ENCODE data around the gene CYTH3.
"Not testable (repeated sequence)": the region's sequence is repeated elsewhere in the genome, so short reads cannot be mapped to it uniquely, and the experiment has no call there.

Gene CYTH3

DNA sequence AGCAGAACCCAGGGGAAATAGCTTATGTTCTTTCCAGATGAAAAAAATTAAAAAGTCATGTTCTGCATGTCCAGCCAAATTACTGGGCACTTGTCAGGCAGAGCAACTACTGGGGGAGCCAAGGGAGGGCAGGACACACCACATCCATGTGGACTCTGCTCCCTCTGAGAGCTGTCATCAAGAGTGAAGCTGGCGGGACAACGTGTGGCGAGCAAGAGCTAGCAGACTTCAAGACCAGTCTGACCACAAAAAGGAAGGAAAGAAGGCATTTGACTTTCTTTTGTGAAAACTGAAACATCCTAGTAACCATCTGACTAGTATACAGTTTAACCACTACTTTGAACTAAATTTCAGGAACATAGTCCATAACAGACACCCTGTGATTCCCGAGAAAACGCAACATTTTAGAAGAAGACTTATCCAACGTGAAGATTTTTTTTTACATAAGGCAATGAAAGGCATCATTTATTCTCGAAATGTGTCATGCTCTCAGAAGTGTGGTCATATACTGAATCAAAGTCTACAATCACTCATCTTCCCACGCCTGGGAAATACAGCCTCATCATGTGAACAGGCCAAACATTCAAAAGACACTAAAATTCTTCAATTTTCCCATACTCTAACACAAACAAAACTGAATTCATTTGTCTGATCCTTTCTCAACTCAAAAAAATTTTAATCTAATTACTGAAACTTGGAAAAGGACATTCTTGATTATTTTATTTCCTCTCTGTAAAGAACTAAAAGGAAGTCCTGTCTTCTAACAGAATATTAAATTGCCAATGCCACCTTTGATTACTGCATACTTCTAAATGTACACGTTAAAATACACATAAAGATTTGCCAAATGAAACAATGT is 15.5 kb downstream of the CYTH3 start:
- DNase-seq, result no peak

DNA sequence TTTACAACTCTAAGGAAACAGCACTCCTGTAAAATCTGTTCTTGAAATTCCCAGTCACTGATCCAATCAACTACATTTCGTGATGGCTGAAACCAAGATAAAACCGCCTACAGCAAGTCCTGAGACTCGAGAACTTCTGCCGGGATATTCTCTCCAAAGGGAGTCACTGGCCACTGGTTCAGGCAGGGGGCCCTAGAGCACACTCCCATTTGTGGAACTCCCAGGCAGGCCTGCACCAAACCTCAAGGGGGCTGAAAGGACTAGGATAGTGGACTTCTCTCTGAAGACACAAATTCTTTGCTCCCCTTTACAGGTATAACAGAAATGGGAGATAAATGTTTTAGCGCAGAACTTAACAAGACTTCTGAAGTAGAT is 16.3 kb downstream of the CYTH3 start:
- DNase-seq, result no peak

DNA sequence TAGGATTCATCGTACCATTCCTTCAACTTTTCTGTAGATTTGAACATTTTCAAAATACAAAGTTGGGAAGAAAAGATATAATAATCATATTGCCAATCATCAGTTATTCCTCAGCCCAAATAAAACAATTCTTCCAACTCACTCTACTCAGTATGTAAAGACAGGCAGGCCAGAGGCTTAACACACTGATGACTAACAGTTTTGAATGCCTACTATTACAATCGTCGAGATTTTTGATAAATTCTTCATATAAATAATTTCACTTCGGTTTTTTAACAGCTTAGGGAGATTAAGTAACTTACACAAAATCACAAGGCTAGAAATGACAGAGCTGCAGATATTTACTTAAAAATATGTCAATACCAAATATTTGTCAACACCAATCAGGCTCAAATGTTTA is 17.6 kb downstream of the CYTH3 start:
- no peak for DNase-seq

DNA sequence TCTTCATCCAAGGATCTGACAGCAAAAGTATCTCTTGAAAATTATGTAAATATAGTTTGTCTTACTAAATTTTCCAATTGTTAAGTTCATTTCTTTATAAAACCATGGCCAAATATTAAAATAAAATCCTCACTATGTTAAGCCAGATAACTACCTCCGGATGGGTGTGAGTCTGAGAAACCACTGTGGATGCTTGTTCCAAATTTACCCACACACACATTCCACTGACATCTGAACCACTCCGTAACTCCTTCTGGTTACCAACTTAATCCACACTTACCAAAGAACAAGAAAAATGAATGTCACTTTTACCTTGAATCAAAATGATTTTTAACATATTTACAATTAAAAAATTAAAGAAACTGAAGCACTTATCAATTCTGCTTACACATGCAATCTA is 19.7 kb downstream of the CYTH3 start:
- DNase-seq, result no peak

DNA sequence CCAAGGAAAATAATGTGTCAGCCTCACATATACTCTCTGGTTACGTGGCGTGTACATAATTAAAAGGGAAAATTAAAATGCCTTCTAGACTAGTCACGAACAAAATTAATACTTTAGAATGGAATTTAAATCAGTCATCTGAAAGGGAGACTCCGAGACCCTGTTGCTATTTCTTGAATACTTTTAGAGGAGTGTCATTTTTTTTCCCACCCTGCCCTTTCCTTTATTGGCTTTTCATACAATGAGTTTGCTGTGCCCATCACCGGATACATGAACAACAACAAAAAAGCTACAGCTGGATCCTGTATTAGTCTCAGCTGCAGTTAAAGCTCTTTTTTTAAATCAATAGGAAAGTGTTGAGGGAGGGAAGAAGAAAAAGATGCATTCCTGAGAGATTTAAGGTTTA is 20.1 kb downstream of the CYTH3 start:
- DNase-seq, result no peak

DNA sequence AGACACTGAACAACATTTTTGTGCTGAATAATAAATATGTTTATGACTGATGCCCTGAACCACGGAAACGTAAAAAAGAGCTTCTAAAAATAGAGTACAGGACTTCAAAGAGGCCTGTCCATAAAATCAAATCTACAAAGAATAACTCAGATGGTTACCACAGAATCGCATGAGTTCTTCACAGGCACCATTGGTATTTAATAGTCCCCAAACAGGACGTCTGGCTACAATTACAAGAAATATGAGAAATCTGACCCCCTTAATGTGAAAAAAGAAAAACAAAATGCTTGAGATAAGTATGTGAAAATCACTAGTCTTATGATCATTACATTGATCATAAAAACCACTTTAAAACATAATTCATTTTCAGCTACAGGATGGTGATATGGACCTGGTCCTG is 20.8 kb downstream of the CYTH3 start:
- no peak for DNase-seq

DNA sequence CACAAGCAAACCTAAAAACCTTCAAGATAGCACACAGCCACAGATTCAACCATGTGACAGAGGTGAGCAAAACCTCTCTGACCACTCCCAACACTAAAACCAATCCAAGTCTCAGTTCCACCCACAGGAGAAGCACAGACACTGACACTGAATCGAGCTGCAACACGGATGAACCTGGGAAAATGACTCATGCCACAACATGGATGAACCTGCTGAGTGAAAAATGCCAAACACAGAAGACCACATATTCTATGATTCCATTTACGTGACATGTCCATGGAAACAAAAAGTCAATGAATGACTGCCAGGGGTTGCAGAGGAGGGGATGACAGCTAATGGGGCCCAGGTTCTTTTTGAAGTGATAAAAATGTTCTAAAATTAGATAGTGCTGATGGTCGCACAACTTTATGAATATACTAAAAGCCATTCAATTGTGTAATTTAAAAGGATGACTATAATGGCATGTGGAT is 22.0 kb downstream of the CYTH3 start:
- DNase-seq, result no peak

DNA sequence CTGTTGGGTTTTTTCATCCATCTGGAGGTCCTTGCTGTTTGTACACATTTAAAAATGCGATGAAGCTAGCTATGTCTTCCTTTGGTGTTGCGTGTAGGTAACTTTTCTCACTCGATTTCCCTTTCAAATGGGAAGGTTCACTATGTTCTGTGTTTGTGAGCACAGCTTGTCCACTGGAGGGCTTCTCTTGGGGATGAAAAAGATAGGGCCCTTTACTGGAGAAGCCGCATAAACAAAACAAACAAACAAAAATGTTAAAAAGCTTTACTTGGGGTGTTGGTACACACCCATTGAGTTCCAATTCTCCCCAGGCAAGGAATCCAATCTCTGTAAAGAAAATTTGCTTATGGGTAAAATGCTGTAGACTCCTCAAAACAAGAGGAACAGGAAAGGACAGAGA is 23.4 kb downstream of the CYTH3 start:
- no peak for DNase-seq

DNA sequence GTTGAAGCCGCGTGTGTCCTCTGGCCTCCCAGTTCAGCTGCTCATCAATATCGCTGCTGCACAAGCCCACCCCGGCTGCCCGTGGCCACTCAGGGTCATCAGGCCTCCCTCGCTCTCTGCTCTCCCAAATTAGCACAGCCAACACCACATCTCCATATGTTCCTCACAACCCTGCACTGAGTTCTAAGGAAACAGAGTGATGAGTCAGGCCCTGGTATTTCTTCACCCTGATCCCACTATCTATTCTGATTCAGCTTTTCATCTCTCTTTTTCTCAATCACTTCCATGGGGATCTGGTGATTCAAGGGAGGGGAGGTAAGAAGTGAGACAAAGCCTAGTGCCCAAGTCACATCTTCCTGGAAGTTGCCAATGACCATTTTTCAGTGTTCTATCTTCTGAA is 23.8 kb downstream of the CYTH3 start:
- no peak for DNase-seq

DNA sequence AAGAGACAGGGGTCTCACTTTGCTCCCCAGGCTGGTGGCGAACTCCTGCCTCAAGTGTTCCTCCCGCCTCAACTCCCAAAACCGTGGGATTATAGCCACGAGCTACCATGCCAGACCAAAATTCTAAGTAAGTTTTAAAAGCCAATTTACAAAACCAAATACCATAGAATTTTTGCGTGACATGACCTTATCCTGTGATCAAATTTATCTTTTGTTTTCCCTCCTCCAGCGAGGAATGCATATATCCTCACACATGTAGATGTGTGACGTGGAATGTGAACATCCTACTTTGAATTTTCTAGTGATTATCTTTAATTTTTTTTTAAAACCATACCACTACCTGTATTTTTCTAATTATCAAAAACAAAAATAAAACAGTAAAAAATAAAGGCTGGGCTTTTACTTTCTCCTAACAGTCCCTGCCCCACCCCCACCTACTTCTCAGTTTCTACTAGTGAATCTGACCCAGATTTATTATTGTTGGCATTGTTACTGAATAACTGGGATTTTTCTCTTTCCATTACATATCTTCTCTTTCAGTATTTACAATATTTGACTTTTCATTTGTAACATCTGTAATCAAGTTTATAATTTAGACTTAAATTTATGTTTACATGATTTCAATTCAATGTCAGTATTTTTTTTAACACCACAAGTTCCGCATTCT is 26.0 kb downstream of the CYTH3 start:
- DNase-seq, result no peak

DNA sequence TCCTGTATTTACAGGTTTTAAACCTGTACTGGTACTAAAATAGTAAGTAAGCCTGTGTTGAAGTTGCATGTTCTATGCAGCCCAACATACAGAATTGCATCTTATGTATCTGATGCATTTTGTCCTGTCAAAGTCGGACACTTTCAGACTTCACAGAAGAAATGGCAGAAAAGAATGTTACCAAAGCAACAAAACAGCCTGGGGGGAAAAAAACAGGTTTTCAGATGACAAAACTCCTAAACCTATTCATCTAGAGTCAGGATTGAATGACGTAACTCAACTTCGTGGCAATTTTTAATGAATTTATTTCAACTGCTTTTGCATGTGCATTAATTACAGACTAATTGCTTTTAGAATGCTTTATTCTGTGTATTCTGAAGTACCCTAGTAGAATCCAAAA is 28.4 kb downstream of the CYTH3 start:
- DNase-seq, result no peak

DNA sequence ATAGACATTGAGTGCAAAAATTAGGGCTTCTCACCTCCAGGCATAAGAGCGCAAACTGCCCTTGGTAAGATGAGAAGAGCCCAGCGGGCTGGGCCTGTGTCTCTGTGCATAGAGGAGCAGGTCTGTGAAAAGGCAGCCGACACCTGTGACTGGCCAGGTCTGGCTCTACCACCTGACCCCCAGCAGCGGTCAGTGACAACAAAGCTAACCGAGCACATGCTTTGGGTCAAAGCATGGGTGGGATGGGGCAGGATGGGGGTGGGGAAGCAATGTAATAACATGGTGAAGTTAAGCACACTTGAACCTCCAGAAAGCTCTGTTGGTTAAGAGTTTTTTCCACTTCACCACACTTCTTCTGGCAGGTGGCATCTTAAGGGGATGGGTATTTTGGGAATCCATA is 29.3 kb downstream of the CYTH3 start:
- DNase-seq, result no peak

DNA sequence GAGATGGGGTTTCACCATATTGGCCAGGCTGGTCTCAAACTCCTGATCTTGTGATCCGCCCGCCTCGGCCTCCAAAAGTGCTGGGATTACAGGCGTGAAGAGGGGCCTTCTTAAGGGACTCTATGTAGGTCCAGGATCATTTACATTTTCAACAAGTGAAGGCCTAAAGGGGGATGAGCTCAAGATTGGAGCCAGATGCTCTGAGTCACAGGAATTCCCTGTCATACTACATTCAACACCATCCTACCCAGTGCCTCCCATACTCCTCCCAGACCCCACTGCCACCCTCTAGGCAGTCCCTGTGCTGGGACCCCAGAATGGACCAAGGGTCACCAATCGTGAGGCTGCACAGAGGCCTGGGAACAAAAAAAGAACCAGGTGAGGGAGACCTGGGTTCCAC is 29.9 kb downstream of the CYTH3 start:
- no peak for DNase-seq

DNA sequence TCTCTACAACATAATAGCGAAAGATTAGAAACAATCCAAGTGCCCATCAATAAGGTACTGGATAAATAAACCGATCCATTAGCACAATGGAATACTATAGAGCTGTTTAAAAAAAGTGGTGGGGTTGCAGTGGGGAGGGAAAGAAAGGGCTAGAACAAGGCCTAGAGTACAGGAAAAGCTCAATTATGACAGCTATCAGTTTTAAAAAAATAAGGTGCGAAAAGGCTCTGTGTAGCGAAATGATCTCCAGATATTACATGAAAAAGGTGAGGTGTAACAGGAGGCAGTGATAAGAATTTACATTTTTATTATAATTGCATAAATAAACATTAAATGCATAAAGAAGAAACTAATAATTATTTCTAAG is 30.8 kb downstream of the CYTH3 start:
- no peak for DNase-seq

DNA sequence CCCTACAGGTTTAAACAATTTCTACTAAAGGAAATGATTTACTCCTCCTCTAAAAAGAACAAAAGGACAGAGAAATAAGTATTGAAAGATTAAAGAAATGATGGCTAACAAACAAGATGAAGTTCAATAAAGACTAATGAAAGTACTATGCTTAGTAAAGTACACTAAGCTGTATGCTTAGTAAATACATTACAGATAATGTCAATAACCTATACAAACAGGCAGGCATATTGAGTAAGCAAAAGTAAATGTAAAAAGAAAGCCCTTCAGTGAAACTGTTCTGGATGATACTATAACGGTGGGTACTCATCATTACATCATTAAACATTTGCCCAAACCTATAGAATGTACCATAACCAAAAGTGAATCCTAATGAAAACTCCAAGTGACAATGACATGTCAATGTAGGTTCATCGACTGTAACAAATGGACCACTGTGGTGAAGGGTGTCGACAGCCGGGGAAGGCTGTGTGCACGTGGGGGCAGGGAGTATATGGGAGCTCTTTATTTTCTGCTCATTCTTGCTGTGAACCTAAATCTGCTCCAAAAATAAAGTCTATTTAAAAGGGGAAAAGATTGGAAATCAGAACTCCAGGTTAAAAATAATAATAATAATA is 34.0 kb downstream of the CYTH3 start:
- DNase-seq, result no peak

DNA sequence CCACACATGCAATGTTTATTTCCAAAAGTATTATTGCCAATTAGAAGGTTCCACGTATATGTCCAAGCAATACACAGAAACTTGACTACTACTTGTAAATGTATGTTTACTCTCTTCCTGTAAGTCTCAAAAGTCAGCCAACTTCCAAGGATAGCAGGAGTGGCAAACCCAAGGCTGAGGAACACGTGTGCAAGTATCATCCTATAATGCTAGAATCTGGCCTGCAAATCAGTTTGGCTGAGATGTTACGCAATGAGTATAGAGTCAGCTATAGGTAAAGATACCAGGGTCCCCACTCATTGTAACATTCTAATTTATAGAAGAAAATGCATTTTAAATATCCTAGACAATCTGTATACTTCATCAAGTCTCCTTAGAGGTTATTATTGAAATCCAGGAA is 34.7 kb downstream of the CYTH3 start:
- DNase-seq, result no peak

DNA sequence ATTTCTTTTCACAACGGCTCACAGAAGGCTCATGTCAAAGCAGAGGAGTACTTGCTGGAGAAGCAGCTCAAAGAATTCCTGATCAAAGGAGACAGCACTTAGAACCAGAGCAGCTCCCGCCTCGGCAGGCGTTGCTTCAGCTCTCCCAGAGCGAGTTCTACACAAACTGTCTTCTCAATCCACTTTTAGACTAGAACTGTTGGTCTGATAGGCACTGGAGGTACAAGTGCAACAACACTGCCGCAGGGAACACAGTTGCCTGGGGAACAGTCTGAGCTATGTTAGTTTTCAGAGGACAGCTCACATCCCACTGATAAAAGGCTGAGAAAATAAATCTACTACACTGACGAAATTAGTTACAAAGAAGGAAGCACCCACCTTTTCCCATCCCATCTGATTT is 35.4 kb downstream of the CYTH3 start:
- no peak for DNase-seq

DNA sequence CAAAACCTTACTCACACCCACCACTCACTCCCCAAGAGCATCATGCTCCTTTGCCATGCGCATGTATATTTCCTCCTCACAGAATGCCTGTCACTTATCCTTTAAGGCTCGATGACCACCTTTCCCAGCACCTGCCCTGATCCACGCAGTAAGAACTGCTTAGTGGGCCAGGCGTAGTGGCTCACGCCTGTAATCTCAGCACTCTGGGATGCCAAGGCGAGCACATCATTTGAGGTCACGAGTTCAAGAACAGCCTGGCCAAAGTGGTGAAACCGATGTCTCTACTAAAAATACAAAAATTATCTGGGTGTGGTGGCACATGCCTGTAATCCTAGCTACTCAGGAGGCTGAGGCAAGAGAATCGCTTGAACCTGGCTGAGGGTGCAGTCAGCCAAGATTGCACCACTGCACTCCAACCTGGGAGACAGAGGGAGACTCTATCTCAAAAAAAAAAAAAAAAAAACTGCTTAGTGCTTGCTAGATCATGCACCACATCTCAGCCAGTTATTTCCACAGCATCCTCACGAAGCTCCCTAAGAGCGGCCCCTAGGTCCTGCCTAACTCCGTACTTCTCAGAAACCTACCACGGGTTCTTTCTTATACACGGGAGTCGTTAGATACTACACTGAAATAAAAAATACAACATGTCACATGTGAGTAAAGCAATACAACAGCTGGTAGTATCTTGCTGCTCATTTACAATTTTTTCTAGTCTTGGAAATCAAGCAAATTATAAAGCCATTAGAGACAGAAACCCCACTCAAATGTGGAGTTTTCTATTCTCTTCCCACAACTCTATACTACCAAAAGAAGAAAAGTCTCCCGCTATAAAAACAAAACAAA is 37.2 kb downstream of the CYTH3 start:
- DNase-seq, result no peak

DNA sequence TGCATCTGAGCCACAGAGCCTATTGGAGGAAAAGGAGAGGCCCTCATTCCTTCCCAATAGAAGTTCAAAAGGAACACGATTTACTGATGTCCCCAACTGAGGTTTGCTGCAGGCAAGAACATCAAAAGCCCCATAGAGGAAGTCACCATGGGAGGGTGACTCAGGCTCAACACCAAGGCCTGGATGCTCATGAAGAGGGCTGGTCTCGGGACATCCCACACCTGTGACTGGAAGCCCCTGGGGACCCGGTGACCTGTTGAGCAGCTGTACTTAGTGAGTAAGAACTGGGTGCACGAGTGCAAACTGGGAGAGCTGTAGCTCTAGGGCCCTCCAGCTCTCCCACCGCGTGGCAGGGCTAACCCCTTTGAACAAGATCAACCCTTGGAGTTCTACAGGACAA is 38.0 kb downstream of the CYTH3 start:
- no peak for DNase-seq

DNA sequence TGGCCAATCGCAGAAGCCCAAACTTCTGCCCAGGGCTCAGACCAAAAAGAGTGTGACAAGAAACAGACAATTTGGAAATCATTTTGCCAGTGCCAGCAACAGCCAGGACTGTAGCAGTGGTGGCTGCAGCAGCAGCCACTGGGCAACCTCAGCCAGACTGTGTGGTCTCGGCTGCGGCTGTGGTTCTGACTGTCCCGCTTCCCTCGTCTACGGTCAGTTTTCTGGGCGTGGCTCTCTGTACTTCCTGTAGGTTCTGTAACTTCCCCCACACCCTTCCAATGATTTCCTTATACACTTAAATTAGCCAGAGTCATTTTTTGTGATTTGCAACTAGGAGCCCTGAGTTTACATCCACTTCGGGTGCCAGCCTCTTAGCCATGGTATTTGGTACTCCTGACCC is 39.9 kb downstream of the CYTH3 start:
- DNase-seq, result no peak

DNA sequence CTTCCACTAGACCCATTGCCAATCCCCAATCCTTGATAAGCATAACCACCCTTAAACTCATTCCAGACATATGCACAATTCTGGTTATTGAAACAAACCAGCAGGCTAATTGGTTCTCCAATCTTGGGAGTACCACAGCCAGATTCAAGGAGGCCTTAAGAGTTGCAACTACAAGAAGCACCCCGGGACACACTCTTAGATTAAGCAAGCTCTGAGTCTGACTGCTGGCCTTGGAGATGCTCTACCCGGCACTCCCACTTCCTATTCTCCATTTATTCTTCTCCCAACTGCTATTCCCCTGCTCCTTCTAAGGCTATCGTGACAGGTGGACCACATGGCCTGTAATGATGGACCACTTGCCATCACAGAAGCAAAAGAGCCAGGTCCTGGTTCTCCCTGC is 40.3 kb downstream of the CYTH3 start:
- DNase-seq, result no peak

DNA sequence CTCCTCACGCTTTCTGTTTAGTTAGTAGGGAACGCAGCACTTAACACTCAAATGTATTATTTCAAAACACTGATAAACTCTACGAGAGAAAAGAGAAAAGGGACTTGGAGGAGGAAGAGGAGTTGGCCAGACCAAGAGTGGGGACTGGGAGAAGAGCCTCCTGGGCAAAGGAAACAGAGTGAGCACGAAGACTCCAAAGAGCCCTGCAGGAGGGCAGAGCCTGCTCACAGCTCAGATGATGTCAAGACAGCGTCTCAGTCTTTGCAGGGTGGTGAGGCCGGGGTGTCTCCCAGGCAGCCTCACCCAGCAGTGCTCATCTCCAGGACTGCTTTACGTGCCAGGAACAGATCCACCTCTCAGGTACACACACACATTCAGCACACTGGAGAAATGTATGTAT is 41.2 kb downstream of the CYTH3 start:
- DNase-seq, result no peak

DNA sequence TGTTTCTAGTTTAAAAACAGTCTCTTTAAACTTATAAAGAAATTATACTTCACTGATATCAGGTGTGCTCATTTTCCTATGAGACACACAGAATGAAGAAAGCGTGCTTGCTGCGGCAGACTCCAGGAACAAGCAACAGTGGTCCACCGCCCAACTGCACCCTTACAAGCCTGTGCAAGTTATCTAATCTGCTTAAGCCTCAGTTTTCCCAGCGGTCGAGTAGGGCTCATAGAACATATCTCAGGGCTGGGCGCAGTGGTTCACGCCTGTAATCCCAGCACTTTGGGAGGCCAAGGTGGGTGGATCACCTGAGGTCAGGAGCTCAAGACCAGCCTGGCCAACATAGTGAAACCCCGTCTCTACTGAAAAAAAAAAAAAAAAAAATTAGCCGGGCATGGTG is 43.1 kb downstream of the CYTH3 start:
- not testable (repeated sequence) for DNase-seq
